ENCODE results near the gene KPNA6. TPM values are rescaled to one million over a fixed set of nuclear protein-coding genes. Genes with fewer than 3 reads are reported as not detected.
A peak's percentile ranks its signal among the peaks of the same experiment; 100 is the strongest.

Gene KPNA6
- total RNA-seq, 1 donor from 2014 or later, result 95.3 TPM

- peaks cover 31% of the 10 kb centered on the region for H3K4me1 Mint-ChIP-seq (ENCODE audit: unreplicated experiment)
Observed at GRCh38 chr1:32180186-32181060, 72.6 kb downstream of the KPNA6 start.

GRCh38 chr1:32181065-32181464 lies 73.2 kb downstream of the KPNA6 start:
- TF ChIP-seq CTCF (IDR thresholded peaks at IDR 0.05; ENCODE audit: unreplicated experiment), result no peak
- H3K27ac Mint-ChIP-seq (ENCODE audit: unreplicated experiment), result peak overlapping the region; percentile 91
- no peak for DNase-seq (ENCODE audit: low spot score)
- no peaks in the 10 kb centered on the region for H3K9me3 Mint-ChIP-seq (ENCODE audit: unreplicated experiment)
- peaks cover 8% of the 10 kb centered on the region for H3K27me3 Mint-ChIP-seq (ENCODE audit: unreplicated experiment)
- peak overlapping the region; percentile 92 for H3K4me3 Mint-ChIP-seq (ENCODE audit: unreplicated experiment)
- peaks cover 31% of the 10 kb centered on the region for H3K4me1 Mint-ChIP-seq (ENCODE audit: unreplicated experiment)
- H3K36me3 Mint-ChIP-seq (ENCODE audit: low read depth, unreplicated experiment), result peaks cover 46% of the 10 kb centered on the region

More at GRCh38 chr1:32180186-32181060, 72.6 kb downstream of the KPNA6 start:
- DNase-seq (ENCODE audit: low spot score), result peak; percentile 48
- Mint-ChIP-seq H3K27ac (ENCODE audit: unreplicated experiment) (peak overlapping the region; percentile 91), H3K27me3 (ENCODE audit: unreplicated experiment) (peaks cover 8% of the 10 kb centered on the region), H3K36me3 (ENCODE audit: low read depth, unreplicated experiment) (peaks cover 43% of the 10 kb centered on the region), H3K4me3 (ENCODE audit: unreplicated experiment) (peak overlapping the region; percentile 92), H3K9me3 (ENCODE audit: unreplicated experiment) (no peaks in the 10 kb centered on the region)
- no peak for TF ChIP-seq CTCF (IDR thresholded peaks at IDR 0.05; ENCODE audit: unreplicated experiment)

GRCh38 chr1:32181563-32181962 lies 73.7 kb downstream of the KPNA6 start:
- Mint-ChIP-seq H3K27ac (ENCODE audit: unreplicated experiment) (peak overlapping the region; percentile 91), H3K4me3 (ENCODE audit: unreplicated experiment) (peak overlapping the region; percentile 92), H3K27me3 (ENCODE audit: unreplicated experiment) (peaks cover 11% of the 10 kb centered on the region), H3K4me1 (ENCODE audit: unreplicated experiment) (peaks cover 34% of the 10 kb centered on the region), H3K36me3 (ENCODE audit: low read depth, unreplicated experiment) (peaks cover 51% of the 10 kb centered on the region), H3K9me3 (ENCODE audit: unreplicated experiment) (no peaks in the 10 kb centered on the region)
- TF ChIP-seq CTCF (IDR thresholded peaks at IDR 0.05; ENCODE audit: unreplicated experiment), result no peak
- DNase-seq (ENCODE audit: low spot score), result no peak

GRCh38 chr1:32182060-32182459 lies 74.2 kb downstream of the KPNA6 start:
- TF ChIP-seq CTCF (IDR thresholded peaks at IDR 0.05; ENCODE audit: unreplicated experiment), result no peak
- Mint-ChIP-seq H3K4me1 (ENCODE audit: unreplicated experiment) (peaks cover 35% of the 10 kb centered on the region), H3K9me3 (ENCODE audit: unreplicated experiment) (no peaks in the 10 kb centered on the region), H3K27ac (ENCODE audit: unreplicated experiment) (no peak overlapping the region), H3K4me3 (ENCODE audit: unreplicated experiment) (peak overlapping the region; percentile 69), H3K27me3 (ENCODE audit: unreplicated experiment) (peaks cover 11% of the 10 kb centered on the region), H3K36me3 (ENCODE audit: low read depth, unreplicated experiment) (peaks cover 53% of the 10 kb centered on the region)
- no peak for DNase-seq (ENCODE audit: low spot score)

GRCh38 chr1:32184650-32185049 lies 76.8 kb downstream of the KPNA6 start:
- no peak for TF ChIP-seq CTCF (IDR thresholded peaks at IDR 0.05; ENCODE audit: unreplicated experiment)
- peaks cover 34% of the 10 kb centered on the region for H3K4me1 Mint-ChIP-seq (ENCODE audit: unreplicated experiment)
- no peak for DNase-seq (ENCODE audit: low spot score)
- H3K27ac Mint-ChIP-seq (ENCODE audit: unreplicated experiment), result peak overlapping the region; percentile 48
- H3K36me3 Mint-ChIP-seq (ENCODE audit: low read depth, unreplicated experiment), result peaks cover 62% of the 10 kb centered on the region
- no peaks in the 10 kb centered on the region for H3K9me3 Mint-ChIP-seq (ENCODE audit: unreplicated experiment)
- peak overlapping the region; percentile 16 for H3K4me3 Mint-ChIP-seq (ENCODE audit: unreplicated experiment)
- peaks cover 8% of the 10 kb centered on the region for H3K27me3 Mint-ChIP-seq (ENCODE audit: unreplicated experiment)

All from endothelial cell (in vitro differentiated cells).